Suppressor macrophage treated with lipopolysaccharide for 4 hours (primary cell): Measurements from ENCODE around the gene HLA-DOA.

Experiments used
- DNase-seq: peaks from one replicate; pipeline ENCODE4 v3.0.0-alpha.2; 2020

Gene HLA-DOA

GRCh38 chr6:32977272-32977952, 32.0 kb downstream of the HLA-DOA start:
- DNase-seq = no peak

- DNase-seq = no peak
Observed at GRCh38 chr6:32976334-32977069, 32.9 kb downstream of the HLA-DOA start.

GRCh38 chr6:32975886-32976285, 33.5 kb downstream of the HLA-DOA start:
- no peak for DNase-seq

- no peak for DNase-seq
Observed at GRCh38 chr6:32974541-32975308, 34.7 kb downstream of the HLA-DOA start.

GRCh38 chr6:32974016-32974333, 35.4 kb downstream of the HLA-DOA start:
- peak; percentile 57 for DNase-seq

- peak; percentile 68 for DNase-seq
Observed at GRCh38 chr6:32973144-32974015, 36.0 kb downstream of the HLA-DOA start.

- DNase-seq = peak; percentile 60
Observed at GRCh38 chr6:32972353-32973143, 36.8 kb downstream of the HLA-DOA start.

GRCh38 chr6:32971581-32972352, 37.6 kb downstream of the HLA-DOA start:
- peak; percentile 100 for DNase-seq

- DNase-seq = no peak
Observed at GRCh38 chr6:32971242-32971580, 38.2 kb downstream of the HLA-DOA start.

GRCh38 chr6:32970413-32971241, 38.8 kb downstream of the HLA-DOA start:
- DNase-seq = peak; percentile 91

- DNase-seq = peak; percentile 90
Observed at GRCh38 chr6:32969685-32970412, 39.5 kb downstream of the HLA-DOA start.

- DNase-seq = peak; percentile 75
Observed at GRCh38 chr6:32968867-32969684, 40.3 kb downstream of the HLA-DOA start.

- peak; percentile 97 for DNase-seq
Observed at GRCh38 chr6:32968093-32968866, 41.1 kb downstream of the HLA-DOA start, which contains the start of gene BRD2. Gene BRD2, plus strand, starts transcription at chr6:32968594. Its CDS starts 4,305 bp downstream, at chr6:32972899.

GRCh38 chr6:32967151-32968091, 42.0 kb downstream of the HLA-DOA start:
- DNase-seq = peak; percentile 40

GRCh38 chr6:32964776-32965175, 44.6 kb downstream of the HLA-DOA start:
- DNase-seq = no peak

- DNase-seq = peak; percentile 51
Observed at GRCh38 chr6:32963866-32964265, 45.5 kb downstream of the HLA-DOA start.
